SJSA1 (cell line): ENCODE results near the gene MTHFD1L. TPM values are rescaled to one million over a fixed set of nuclear protein-coding genes. Genes with fewer than 3 reads are reported as not detected.
"Not testable (repeated sequence)": the region's sequence is repeated elsewhere in the genome, so short reads cannot be mapped to it uniquely, and the experiment has no call there.

Experiments
- DNase-seq, 2 experiments: peaks; one replicate each; pipeline ENCODE4 v3.0.0-alpha.2; 2015 to 2020; ENCODE audit warnings: low spot score in 2 of 2, low read depth in 1 of 2
- H3K27ac ChIP-seq: fragments of 250-450 bp; sonication (Bioruptor Pico); 2 replicates; pipeline ENCODE4 v1.5.1; 2020; ENCODE audit warnings: mild to moderate bottlenecking, moderate library complexity
- H3K27me3 ChIP-seq: fragments of 250-450 bp; sonication (Bioruptor Pico); replicated peaks from 2 replicates; pipeline ENCODE4 v1.5.1; 2020; ENCODE audit warnings: mild to moderate bottlenecking, moderate library complexity
- H3K36me3 ChIP-seq: fragments of 250-450 bp; sonication (Bioruptor Pico); 2 replicates; pipeline ENCODE4 v1.5.1; 2020; ENCODE audit warnings: mild to moderate bottlenecking
- H3K4me1 ChIP-seq: fragments of 250-450 bp; sonication (Bioruptor Pico); replicated peaks from 2 replicates; pipeline ENCODE4 v1.6.1; 2021; ENCODE audit warnings: mild to moderate bottlenecking
- H3K4me3 ChIP-seq: fragments of 250-450 bp; sonication (Bioruptor Pico); 2 replicates; pipeline ENCODE4 v1.5.1; 2020; ENCODE audit warnings: mild to moderate bottlenecking
- H3K9me3 ChIP-seq: fragments of 250-450 bp; sonication (Bioruptor Pico); replicated peaks from 2 replicates; pipeline ENCODE4 v1.5.1; 2020; ENCODE audit warnings: mild to moderate bottlenecking
- total RNA-seq: library from RNA; depleted of rRNA; stranded (reverse); fragments of >200 nt; shearing (Covaris generic); gene quantifications from 2 replicates; pipeline ENCODE4 v1.2.3, GENCODE V29; 2014

MTHFD1L gene
- total RNA-seq, 1 experiment from 2014 or later: 24.8 TPM

GRCh38 chr6:151036211-151036721 lies 170.8 kb downstream of the MTHFD1L start:
- H3K4me1 ChIP-seq: peaks cover 32% of the 10 kb centered on the region
- DNase-seq: peak; percentile 80 to 82
- not testable (repeated sequence) for H3K4me3 ChIP-seq

GRCh38 chr6:151036869-151037680 lies 171.6 kb downstream of the MTHFD1L start:
- peaks cover 40% of the 10 kb centered on the region for H3K4me1 ChIP-seq
- no peaks in the 10 kb centered on the region for H3K9me3 ChIP-seq
- no peak overlapping the region for H3K4me3 ChIP-seq
- no peaks in the 10 kb centered on the region for H3K27me3 ChIP-seq
- DNase-seq: no peak
- peak overlapping the region; percentile 69 for H3K27ac ChIP-seq
- H3K36me3 ChIP-seq: peaks cover 10% of the 10 kb centered on the region

More at GRCh38 chr6:151036211-151036721, 170.8 kb downstream of the MTHFD1L start:
- H3K36me3 ChIP-seq, H3K9me3 ChIP-seq, H3K27me3 ChIP-seq: not testable (repeated sequence)
- H3K27ac ChIP-seq: peak overlapping the region; percentile 69

GRCh38 chr6:151038616-151039015 lies 173.1 kb downstream of the MTHFD1L start:
- Histone ChIP-seq H3K9me3 (no peaks in the 10 kb centered on the region), H3K4me3 (no peak overlapping the region), H3K36me3 (peaks cover 10% of the 10 kb centered on the region), H3K27ac (no peak overlapping the region), H3K4me1 (peaks cover 54% of the 10 kb centered on the region), H3K27me3 (no peaks in the 10 kb centered on the region)
- no peak for DNase-seq

GRCh38 chr6:151040888-151041521 lies 175.5 kb downstream of the MTHFD1L start:
- H3K27me3 ChIP-seq, H3K9me3 ChIP-seq, H3K36me3 ChIP-seq, H3K4me3 ChIP-seq: not testable (repeated sequence)
- H3K4me1 ChIP-seq: peaks cover 75% of the 10 kb centered on the region
- peak overlapping the region; percentile 90 for H3K27ac ChIP-seq
- DNase-seq: peak; percentile 97 to 98

- Histone ChIP-seq H3K27ac (peak overlapping the region; percentile 90), H3K27me3 (no peaks in the 10 kb centered on the region), H3K36me3 (peaks cover 7% of the 10 kb centered on the region), H3K4me3 (no peak overlapping the region), H3K9me3 (no peaks in the 10 kb centered on the region), H3K4me1 (peaks cover 72% of the 10 kb centered on the region)
- DNase-seq: no peak
Observed at GRCh38 chr6:151041686-151042085, 176.2 kb downstream of the MTHFD1L start.

GRCh38 chr6:151042911-151043330 lies 177.4 kb downstream of the MTHFD1L start:
- not testable (repeated sequence) for H3K36me3 ChIP-seq, H3K27me3 ChIP-seq, H3K9me3 ChIP-seq, H3K4me3 ChIP-seq
- H3K4me1 ChIP-seq: peaks cover 62% of the 10 kb centered on the region
- peak in 1 of 2 experiments; percentile 58 for DNase-seq
- H3K27ac ChIP-seq: peak overlapping the region; percentile 90

- no peaks in the 10 kb centered on the region for H3K9me3 ChIP-seq
- no peak overlapping the region for H3K4me3 ChIP-seq
- H3K27ac ChIP-seq: peak overlapping the region; percentile 90
- peaks cover 62% of the 10 kb centered on the region for H3K4me1 ChIP-seq
- H3K27me3 ChIP-seq: no peaks in the 10 kb centered on the region
- peak in 1 of 2 experiments; percentile 55 for DNase-seq
- H3K36me3 ChIP-seq: peaks cover 8% of the 10 kb centered on the region; the same call in 1 of the 2 replicates
Observed at GRCh38 chr6:151043944-151044343, 178.4 kb downstream of the MTHFD1L start.

GRCh38 chr6:151044465-151045441 lies 179.3 kb downstream of the MTHFD1L start:
- H3K4me1 ChIP-seq: peaks cover 60% of the 10 kb centered on the region
- no peak overlapping the region for H3K4me3 ChIP-seq
- peak; percentile 84 to 85 for DNase-seq
- H3K9me3 ChIP-seq: no peaks in the 10 kb centered on the region
- no peaks in the 10 kb centered on the region for H3K27me3 ChIP-seq
- H3K36me3 ChIP-seq: peaks cover 8% of the 10 kb centered on the region; the same call in 1 of the 2 replicates
- peak overlapping the region; percentile 90 for H3K27ac ChIP-seq

- DNase-seq: peak in 1 of 2 experiments; percentile 77
- H3K4me1 ChIP-seq: peaks cover 51% of the 10 kb centered on the region
- H3K4me3 ChIP-seq, H3K27me3 ChIP-seq, H3K36me3 ChIP-seq, H3K9me3 ChIP-seq: not testable (repeated sequence)
- H3K27ac ChIP-seq: peak overlapping the region; percentile 90
Observed at GRCh38 chr6:151045511-151046222, 180.2 kb downstream of the MTHFD1L start.

GRCh38 chr6:151051164-151051563 lies 185.7 kb downstream of the MTHFD1L start:
- H3K27ac ChIP-seq: no peak overlapping the region
- peaks cover 8% of the 10 kb centered on the region for H3K36me3 ChIP-seq
- DNase-seq: no peak
- H3K27me3 ChIP-seq: no peaks in the 10 kb centered on the region
- H3K4me3 ChIP-seq: no peak overlapping the region
- H3K4me1 ChIP-seq: peaks cover 4% of the 10 kb centered on the region
- H3K9me3 ChIP-seq: no peaks in the 10 kb centered on the region

GRCh38 chr6:151052021-151052646 lies 186.6 kb downstream of the MTHFD1L start:
- no peaks in the 10 kb centered on the region for H3K9me3 ChIP-seq
- no peaks in the 10 kb centered on the region for H3K4me1 ChIP-seq
- no peak overlapping the region for H3K27ac ChIP-seq
- no peak for DNase-seq
- no peaks in the 10 kb centered on the region for H3K27me3 ChIP-seq
- peaks cover 8% of the 10 kb centered on the region for H3K36me3 ChIP-seq
- no peak overlapping the region for H3K4me3 ChIP-seq

GRCh38 chr6:151054306-151054705 lies 188.8 kb downstream of the MTHFD1L start:
- DNase-seq: peak in 1 of 2 experiments; percentile 32
- no peaks in the 10 kb centered on the region for H3K27me3 ChIP-seq
- no peak overlapping the region for H3K4me3 ChIP-seq
- H3K36me3 ChIP-seq: peaks cover 8% of the 10 kb centered on the region; the same call in 1 of the 2 replicates
- peaks cover 5% of the 10 kb centered on the region for H3K4me1 ChIP-seq
- H3K27ac ChIP-seq: no peak overlapping the region
- H3K9me3 ChIP-seq: no peaks in the 10 kb centered on the region
